Parathyroid adenoma (tissue), 2 donors: ENCODE results near the gene ZDHHC19.
"Not testable (repeated sequence)": the region's sequence is repeated elsewhere in the genome, so short reads cannot be mapped to it uniquely, and the experiment has no call there.

Source experiments
- H2AFZ ChIP-seq: fragments of 300-600 bp; sonication (generic); one replicate; pipeline ENCODE4 v1.7.0; 2017; ENCODE audit warnings: antibody characterized with exemption, mild to moderate bottlenecking
- H3K27ac ChIP-seq: fragments of 300-600 bp; sonication (generic); one replicate; pipeline ENCODE4 v1.7.0; 2017
- H3K27me3 ChIP-seq: fragments of 300-600 bp; sonication (generic); one replicate; pipeline ENCODE4 v1.7.0; 2017; ENCODE audit warnings: low read length; ENCODE audit not compliant: control insufficient read depth, insufficient read depth
- H3K36me3 ChIP-seq: fragments of 300-600 bp; sonication (generic); one replicate; pipeline ENCODE4 v1.7.0; 2017; ENCODE audit warnings: low read length; ENCODE audit not compliant: control insufficient read depth, insufficient read depth
- H3K4me1 ChIP-seq: fragments of 300-600 bp; sonication (generic); one replicate; pipeline ENCODE4 v1.7.0; 2017; ENCODE audit warnings: control low read depth
- H3K4me2 ChIP-seq: fragments of 300-600 bp; sonication (generic); one replicate; pipeline ENCODE4 v1.7.0; 2017; ENCODE audit warnings: low read length
- H3K4me3 ChIP-seq: fragments of 300-600 bp; sonication (generic); one replicate; pipeline ENCODE4 v1.7.0; 2017; ENCODE audit warnings: low read depth, low read length
- H3K79me2 ChIP-seq: fragments of 300-600 bp; sonication (generic); one replicate; pipeline ENCODE4 v1.7.0; 2017; ENCODE audit warnings: control low read depth
- H3K9ac ChIP-seq: fragments of 300-600 bp; sonication (generic); one replicate; pipeline ENCODE4 v1.7.0; 2017; ENCODE audit warnings: mild to moderate bottlenecking
- H3K9me3 ChIP-seq: fragments of 300-600 bp; sonication (generic); one replicate; pipeline ENCODE4 v1.7.0; 2017; ENCODE audit warnings: low read length; ENCODE audit not compliant: control insufficient read depth
- CTCF ChIP-seq: fragments of 300-600 bp; sonication (generic); IDR thresholded peaks from one replicate; pipeline ENCODE4 v1.7.0; 2017; ENCODE audit warnings: antibody characterized with exemption, mild to moderate bottlenecking
- donor health status: primary hyperparathyroidism.

Gene ZDHHC19

GRCh38 chr3:196189566-196190347 lies 21.4 kb downstream of the ZDHHC19 start:
- Histone ChIP-seq H3K79me2 (no peaks in the 10 kb centered on the region), H3K36me3 (no peaks in the 10 kb centered on the region), H3K9me3 (no peaks in the 10 kb centered on the region), H3K4me2 (no peak overlapping the region), H3K4me3 (no peak overlapping the region), H3K9ac (no peak overlapping the region), H3K4me1 (no peaks in the 10 kb centered on the region), H3K27me3 (no peaks in the 10 kb centered on the region), H2AFZ (no peak overlapping the region), H3K27ac (no peak overlapping the region)
- TF ChIP-seq CTCF: no peak

- Histone ChIP-seq H3K9me3 (no peaks in the 10 kb centered on the region), H3K27ac (no peak overlapping the region), H3K4me3 (no peak overlapping the region), H3K79me2 (no peaks in the 10 kb centered on the region), H3K4me2 (no peak overlapping the region), H3K36me3 (no peaks in the 10 kb centered on the region), H2AFZ (peak overlapping the region; percentile 33), H3K4me1 (no peaks in the 10 kb centered on the region), H3K27me3 (no peaks in the 10 kb centered on the region), H3K9ac (no peak overlapping the region)
- no peak for TF ChIP-seq CTCF
Measured at GRCh38 chr3:196186651-196187573, 24.3 kb downstream of the ZDHHC19 start.

- H3K4me3 ChIP-seq: no peak overlapping the region
- H3K79me2 ChIP-seq: no peaks in the 10 kb centered on the region
- no peaks in the 10 kb centered on the region for H3K4me1 ChIP-seq
- H3K36me3 ChIP-seq: no peaks in the 10 kb centered on the region
- no peak for TF ChIP-seq CTCF
- no peaks in the 10 kb centered on the region for H3K9me3 ChIP-seq
- H3K27me3 ChIP-seq: no peaks in the 10 kb centered on the region
- H3K9ac ChIP-seq: no peak overlapping the region
- no peak overlapping the region for H3K4me2 ChIP-seq
- no peak overlapping the region for H2AFZ ChIP-seq
- no peak overlapping the region for H3K27ac ChIP-seq
Measured at GRCh38 chr3:196184881-196185280, 26.3 kb downstream of the ZDHHC19 start.

- H3K36me3 ChIP-seq, H3K9ac ChIP-seq, H3K4me3 ChIP-seq, H3K27me3 ChIP-seq, H3K4me2 ChIP-seq, H3K4me1 ChIP-seq, H3K79me2 ChIP-seq, H3K27ac ChIP-seq, H2AFZ ChIP-seq, H3K9me3 ChIP-seq: not testable (repeated sequence)
Measured at GRCh38 chr3:196184169-196184432, 27.1 kb downstream of the ZDHHC19 start.

GRCh38 chr3:196181127-196181546 lies 30.1 kb downstream of the ZDHHC19 start:
- TF ChIP-seq CTCF: no peak
- no peak overlapping the region for H3K4me3 ChIP-seq
- H3K27me3 ChIP-seq: no peaks in the 10 kb centered on the region
- no peaks in the 10 kb centered on the region for H3K4me1 ChIP-seq
- no peaks in the 10 kb centered on the region for H3K9me3 ChIP-seq
- no peak overlapping the region for H3K27ac ChIP-seq
- H3K79me2 ChIP-seq: no peaks in the 10 kb centered on the region
- no peaks in the 10 kb centered on the region for H3K36me3 ChIP-seq
- H3K9ac ChIP-seq: no peak overlapping the region
- H3K4me2 ChIP-seq: no peak overlapping the region
- H2AFZ ChIP-seq: no peak overlapping the region
